Tibial nerve (tissue), 3 donors: ENCODE data around the gene MTMR10.

ENCODE experiments used
- CTCF ChIP-seq, 5 experiments: fragments of 200-600 bp in 3 of 5; fragments of 450-650 bp in 2 of 5; sonication (generic) in 3 of 5; IDR thresholded peaks; one replicate each; pipeline ENCODE4 v1.5.1; 2016 to 2019; ENCODE audit warnings: antibody characterized with exemption in 5 of 5, mild to moderate bottlenecking in 3 of 5, moderate library complexity in 2 of 5
- POLR2A ChIP-seq, 2 donors: fragments of 450-650 bp; IDR thresholded peaks; one replicate each; pipeline ENCODE4 v1.6.1; 2017; ENCODE audit warnings: antibody characterized with exemption in 2 of 2, mild to moderate bottlenecking in 2 of 2, moderate library complexity in 2 of 2

- TF ChIP-seq CTCF (IDR thresholded peaks at IDR 0.05) (no peak), POLR2A (IDR thresholded peaks at IDR 0.05) (no peak)
These were observed 58.1 kb downstream of the MTMR10 start for GRCh38 chr15:30933293-30933692.
